NB4 (cell line): ENCODE data around the gene CD300LB.

Experiments used
- MYC ChIP-seq: IDR thresholded peaks from 2 replicates; pipeline ENCODE4 v1.6.1; 2011; ENCODE audit warnings: low read depth, low read length
- POLR2A ChIP-seq: IDR thresholded peaks from 2 replicates; pipeline ENCODE4 v1.6.1; 2011; ENCODE audit warnings: mild to moderate bottlenecking; ENCODE audit not compliant: insufficient read length; ENCODE audit errors: extremely low read depth
- TF ChIP-seq, protein P1 (sequence below): IDR thresholded peaks from one replicate; pipeline ENCODE4 v1.5.1; 2012; ENCODE audit warnings: low read depth, low read length
- TF ChIP-seq, protein P2 (sequence below): IDR thresholded peaks from 2 replicates; pipeline ENCODE4 v1.6.1; 2011; ENCODE audit warnings: low read depth, low read length

DNA sequence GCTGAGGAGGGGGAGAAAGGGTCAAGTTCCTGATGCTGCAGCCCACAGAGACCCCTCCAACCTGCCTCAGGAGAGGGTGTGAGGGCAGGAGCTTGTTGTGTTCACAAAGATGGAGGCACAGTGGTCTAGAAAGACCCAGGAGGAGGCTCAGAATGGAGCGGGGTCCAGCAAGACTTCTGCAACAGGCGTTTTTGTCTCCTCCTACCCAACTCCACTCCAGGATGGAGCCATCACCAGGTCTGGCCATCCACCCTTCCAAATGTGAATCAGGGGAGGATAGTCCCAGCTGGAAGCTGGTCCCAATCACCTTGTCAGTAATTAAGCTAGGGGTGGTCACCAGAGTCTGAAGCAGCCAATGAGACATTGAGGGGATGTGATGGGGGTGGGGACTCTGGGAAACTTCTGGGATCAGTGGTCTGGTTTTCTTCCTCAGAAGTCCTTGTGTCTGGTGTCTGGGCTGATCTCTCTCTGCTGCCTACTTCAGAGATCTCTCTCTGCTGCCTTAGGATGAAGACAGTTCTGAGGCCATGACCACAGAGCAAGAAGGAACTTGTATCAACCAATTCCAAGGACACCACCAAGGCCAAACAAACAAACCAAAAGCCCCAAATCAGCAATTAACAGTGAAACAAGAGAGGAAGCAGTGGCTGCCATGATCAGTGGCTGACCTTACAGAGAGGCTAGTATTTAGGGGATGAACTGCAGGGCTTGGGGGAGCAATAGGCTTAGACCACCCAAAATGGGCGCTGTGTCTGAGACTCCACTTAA, 14.5 kb downstream of the CD300LB start:
- TF ChIP-seq, protein P1, sequence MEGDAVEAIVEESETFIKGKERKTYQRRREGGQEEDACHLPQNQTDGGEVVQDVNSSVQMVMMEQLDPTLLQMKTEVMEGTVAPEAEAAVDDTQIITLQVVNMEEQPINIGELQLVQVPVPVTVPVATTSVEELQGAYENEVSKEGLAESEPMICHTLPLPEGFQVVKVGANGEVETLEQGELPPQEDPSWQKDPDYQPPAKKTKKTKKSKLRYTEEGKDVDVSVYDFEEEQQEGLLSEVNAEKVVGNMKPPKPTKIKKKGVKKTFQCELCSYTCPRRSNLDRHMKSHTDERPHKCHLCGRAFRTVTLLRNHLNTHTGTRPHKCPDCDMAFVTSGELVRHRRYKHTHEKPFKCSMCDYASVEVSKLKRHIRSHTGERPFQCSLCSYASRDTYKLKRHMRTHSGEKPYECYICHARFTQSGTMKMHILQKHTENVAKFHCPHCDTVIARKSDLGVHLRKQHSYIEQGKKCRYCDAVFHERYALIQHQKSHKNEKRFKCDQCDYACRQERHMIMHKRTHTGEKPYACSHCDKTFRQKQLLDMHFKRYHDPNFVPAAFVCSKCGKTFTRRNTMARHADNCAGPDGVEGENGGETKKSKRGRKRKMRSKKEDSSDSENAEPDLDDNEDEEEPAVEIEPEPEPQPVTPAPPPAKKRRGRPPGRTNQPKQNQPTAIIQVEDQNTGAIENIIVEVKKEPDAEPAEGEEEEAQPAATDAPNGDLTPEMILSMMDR, result no peak
- no peak for TF ChIP-seq POLR2A
- TF ChIP-seq, protein P2, sequence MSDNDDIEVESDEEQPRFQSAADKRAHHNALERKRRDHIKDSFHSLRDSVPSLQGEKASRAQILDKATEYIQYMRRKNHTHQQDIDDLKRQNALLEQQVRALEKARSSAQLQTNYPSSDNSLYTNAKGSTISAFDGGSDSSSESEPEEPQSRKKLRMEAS, result no peak
- no peak for TF ChIP-seq MYC
